NCI-H748 (cell line): ENCODE results near the gene NR3C1.

Experiments
- DNase-seq: peaks from one replicate; lab custom pipeline; 2025; ENCODE audit not compliant: unreplicated experiment; lab: John Stamatoyannopoulos, UW

The NR3C1 gene

DNA sequence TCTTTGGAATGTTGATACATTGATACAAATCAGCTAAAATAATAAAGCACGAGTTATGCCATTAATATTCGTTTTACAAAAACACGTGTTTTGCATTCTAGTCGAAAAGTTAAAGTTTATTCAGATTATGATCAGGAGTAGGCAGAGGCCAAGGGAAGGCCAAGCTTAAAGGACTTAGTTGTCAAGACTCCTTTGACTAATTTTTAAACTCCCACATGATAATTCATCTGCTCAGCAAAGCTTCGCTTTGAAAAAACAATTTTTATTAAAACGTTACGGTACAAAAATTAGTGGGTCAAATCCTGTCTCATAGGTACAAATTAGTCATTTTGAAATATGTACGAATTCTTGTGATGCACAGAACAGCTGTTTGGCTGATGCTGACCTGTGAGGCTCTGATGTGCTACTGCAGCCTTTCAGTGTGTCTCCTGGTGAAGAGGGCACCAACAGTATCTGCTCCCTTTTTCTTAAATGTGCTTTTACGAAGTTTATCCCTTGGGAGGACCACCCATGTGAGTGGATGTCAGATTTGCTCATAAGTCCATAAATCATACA lies 23.0 kb upstream of the NR3C1 start:
- DNase-seq = no peak

DNA sequence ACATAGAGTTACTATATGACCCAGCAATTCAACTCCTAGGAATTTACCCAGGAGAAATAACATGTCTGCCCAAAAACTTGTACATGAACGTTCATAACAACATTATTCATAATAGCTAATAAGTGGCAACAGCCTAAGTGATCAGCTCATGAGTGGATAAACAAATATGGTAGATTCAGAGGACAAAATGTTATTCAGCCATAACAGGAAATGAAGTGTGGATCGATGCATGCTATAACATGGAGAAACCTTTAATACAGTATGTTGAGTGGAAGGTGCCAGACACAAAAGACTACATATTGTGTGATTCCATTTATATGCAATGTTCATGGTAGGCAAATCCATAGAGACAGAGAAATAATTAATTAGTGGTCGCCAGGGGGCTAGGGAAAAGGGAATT lies 22.3 kb upstream of the NR3C1 start:
- DNase-seq = no peak

DNA sequence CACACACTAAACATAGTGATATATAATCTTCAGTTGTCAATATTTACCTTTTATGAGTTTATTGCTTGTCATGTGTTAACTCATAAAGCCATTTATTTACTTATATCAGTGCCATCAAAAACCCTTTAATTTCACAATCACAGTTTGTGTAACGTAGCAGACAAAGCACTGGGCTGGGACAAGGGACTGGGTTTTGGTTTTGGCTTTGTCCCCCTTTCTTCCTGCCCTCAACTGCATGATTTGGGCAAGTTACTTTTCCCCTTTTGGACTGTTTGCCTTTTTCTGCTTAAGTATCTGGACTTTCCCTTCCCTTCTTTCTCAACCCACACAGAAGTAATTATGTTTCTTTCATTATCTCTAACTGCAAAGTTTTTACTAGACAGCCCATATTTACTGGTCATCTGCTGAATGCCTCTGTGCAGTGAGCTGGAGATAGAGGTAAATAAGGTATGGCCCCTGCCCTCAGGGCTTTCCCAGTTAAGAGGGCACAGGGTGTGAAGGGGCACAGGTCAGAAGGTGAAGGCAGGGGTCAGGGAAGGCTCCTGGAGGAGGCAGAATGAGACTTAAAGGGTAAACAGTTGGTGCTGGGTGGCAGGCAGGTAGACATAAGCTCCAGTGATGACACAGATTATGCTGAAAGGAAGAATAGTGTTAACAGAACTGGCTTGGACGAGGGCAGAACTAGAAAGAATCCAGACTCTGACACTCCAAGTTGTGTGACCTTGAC lies 14.8 kb upstream of the NR3C1 start:
- DNase-seq = no peak

DNA sequence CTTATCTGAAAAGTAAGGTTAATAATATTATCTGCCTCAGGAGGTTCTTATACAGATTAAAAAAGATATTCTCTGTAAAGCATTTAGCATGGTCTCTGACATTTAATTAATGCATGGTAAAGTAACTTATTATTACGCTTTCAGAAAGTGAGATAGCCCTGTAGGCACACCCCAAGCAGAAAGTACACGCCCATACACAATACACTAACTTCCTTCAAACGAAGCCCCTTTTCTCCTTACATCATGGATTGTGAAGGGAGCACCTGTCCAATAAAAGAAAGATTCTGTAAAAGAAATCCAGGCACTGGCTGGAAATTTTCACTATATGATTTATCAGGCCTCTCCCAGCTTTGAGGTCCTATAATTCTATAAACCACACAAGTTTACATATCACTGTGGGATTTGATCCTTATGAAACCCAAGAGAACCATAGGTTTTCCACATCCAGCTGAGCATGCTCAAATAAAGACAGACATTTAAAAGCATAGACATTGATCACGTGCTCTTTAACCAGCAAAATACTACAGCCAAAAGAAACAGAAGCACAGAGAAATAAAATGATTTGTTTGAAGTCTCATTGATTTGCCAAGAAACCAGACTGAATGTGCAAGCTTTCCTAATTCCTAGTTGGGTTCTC lies 14.1 kb upstream of the NR3C1 start:
- DNase-seq = no peak

DNA sequence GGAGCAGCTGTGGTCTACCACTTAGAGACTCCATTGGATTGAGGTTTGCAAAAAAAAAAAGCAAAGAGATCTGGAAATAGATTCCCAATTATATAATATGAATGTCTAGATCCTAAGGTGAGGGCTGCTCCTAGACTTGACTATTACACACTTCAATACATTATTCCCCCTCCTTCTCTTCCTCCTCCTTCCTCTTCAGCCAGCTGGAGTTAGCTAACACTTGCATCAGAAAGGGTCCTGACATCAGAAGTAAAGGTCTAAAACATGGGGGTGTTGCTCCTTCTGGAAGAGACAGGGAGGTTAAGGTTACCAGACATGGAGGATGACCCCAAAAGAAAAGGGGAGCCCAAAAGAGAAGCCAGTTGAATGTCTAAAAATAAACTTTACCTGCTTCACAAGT lies 12.9 kb upstream of the NR3C1 start:
- no peak for DNase-seq

DNA sequence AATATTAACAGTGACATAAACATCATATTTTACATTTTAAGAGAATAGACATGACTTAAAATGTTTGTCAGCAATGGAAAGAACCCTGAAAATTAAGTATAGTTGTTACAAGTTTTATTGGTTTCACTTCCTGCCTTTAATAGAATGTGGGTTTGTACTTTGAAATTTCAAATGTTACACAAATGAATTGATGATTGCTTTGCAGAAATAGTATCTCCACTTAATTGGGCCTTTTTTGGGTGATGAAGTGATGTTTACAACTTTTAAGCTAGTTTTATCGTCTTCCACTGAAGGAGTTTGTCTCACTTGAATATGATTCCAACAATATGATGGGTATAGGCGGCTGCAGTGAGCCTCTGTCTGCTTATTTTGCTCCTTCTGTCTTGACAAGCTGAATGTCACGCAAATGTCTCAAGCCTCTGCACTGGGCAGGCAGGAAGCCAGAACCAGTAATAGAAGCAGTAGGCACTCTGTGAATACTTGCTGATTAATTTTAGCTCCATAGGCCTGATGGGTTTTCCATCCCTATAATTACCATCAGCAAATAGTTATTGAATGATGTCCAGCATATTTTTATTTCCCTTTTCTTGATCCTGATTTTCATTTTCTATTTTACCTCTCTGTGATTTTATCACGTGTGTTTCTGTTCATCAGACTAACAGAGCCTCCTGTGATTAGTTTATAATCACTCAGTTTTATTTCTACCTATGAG lies 10.6 kb upstream of the NR3C1 start:
- DNase-seq = no peak

DNA sequence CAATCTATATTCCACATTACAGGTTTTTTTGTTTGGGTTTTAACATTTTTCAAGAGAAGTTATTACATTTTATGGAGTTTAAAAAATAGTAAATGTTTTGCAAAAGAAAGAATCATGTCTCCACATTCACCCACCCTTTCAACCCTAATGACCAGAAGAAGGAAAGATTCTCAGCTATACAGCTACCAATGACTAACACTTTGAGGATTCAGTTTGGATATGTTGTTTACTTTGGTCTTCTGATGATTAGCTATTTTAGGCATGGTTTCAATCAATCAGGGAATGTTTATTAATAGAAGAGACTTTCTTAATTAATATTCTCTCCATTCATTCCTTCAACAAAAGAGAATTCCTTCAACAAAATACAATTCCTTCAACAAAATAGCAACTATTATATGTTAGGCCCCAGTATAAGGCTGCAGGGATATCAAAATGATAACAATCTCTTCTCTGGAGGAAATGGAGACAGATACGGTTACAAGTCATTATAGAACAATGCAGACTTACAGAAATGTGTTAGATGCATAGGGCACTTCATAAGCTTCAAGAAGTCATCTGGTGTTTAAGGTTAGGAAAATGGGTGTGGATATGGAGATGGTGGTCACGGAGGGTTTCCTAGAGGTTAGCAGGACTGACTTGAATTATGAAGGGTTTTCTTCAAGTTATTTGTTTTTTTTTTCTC lies 9.3 kb upstream of the NR3C1 start:
- no peak for DNase-seq

DNA sequence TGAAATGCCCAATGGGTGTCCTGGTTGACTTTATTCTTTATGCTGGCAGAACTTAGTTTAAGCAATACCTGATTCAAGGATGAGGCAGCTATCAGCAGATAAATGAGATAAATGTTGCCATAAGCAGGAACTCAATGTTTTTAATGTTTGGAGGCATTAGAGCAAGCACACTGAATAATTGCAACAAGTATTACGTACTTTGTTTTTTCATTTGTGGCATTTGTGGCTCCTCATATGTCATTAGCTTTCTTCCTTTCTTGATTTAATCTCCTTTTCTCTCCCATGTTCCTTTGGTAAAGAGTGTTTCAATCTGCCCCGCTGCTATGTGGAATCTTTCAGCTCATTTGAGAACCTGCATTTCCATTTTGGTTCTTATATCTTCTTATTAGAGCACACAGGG lies 6.4 kb upstream of the NR3C1 start:
- no peak for DNase-seq

DNA sequence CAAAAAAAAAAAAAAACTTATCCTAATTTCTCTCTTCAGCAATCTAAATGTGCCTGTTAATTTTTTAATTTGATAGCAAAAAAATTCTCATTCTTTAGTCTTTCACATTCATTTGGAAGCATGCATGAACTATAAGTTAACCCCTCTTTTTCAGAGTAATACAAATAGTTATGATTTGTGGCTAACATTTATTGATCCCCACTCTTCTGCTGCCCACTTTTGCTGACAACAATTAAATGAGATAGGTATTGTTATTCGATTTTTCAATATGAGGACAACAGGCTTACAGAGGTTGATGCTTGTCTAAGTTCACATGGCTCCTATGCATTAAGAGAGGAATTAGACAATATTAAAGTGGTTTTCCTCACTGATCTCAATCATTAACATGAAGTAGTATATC lies 2.9 kb upstream of the NR3C1 start:
- no peak for DNase-seq

DNA sequence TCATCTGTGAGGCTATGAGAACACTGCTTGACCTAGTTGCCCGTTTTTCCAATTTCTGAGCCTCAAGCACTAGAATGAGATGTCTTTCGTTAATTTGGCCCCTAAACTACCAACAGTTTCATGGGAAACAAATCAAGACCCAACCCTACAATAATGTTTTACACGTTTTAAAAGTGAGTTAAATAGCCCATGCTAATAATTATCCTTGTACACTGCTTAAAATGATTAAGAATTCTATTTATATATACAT lies 2.3 kb upstream of the NR3C1 start:
- no peak for DNase-seq

DNA sequence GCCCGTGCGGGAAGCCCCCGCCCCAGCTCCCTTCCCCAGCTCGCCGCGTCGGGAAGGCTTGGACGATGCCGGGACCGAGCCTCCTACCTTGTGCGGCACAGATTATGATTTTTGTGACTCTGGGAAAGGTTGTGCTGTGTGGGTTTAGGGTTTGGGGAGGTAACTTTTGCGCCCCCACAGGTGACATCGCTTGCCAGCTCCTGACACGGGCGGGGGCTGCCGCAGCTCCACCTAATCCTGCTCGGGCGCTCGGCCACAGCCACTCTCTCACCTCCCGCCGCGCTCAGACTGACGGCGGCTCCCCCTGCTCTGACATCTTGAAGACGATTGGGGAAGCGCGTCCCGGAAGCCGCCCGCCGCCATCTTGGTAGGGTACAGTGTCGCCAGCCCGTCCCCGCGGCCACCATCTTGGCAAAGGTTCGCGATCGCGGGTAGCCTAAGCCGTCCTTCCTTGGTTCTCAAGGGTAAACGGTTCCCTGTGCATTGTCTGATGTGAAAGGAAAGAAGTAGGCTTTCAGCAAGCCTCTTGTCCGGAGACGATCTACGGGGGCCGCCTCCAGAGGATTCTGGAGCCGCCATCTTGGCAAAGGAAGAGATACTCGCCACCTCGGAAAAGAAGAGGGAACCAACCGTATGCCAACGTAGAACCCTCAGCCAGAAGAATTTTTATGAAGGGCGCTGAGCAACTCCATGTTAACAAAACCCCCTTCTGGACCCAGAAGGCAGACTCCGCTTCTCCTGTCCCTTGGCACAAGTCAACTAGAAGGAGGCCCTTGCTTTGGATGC lies 1.8 kb upstream of the NR3C1 start:
- peak; percentile 83 for DNase-seq

DNA sequence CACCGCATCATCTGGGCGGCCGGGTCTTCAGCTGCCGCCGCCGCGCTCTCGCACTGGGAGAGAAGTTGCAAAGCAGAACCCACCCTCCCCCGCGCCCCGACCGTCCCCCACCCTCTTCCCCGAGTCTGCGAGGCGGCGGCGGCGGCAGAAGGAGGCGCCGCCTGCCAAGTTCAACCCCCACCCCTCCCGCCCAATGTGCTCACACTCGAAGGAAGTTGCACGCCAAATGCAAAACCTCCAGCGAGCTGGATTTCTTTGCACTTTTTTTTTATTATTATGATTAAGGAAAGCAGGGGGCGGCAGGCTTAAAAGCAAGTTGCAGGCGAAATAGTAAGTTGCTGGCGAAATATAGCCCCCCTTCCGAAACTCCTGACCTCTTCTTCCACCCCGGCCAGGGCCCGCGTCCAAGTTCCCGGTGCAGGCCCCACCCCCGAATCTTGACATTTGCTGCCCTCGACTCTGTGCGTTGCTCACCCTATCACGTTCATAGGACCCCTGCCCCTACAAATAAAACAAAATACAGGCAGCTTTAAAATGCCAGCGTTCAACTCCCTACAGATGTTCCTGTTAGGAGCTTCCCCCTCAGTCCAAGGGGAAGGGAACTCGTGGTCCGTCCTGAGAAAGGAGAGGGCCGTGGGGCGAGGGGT lies 1.1 kb upstream of the NR3C1 start:
- peak; percentile 69 for DNase-seq

DNA sequence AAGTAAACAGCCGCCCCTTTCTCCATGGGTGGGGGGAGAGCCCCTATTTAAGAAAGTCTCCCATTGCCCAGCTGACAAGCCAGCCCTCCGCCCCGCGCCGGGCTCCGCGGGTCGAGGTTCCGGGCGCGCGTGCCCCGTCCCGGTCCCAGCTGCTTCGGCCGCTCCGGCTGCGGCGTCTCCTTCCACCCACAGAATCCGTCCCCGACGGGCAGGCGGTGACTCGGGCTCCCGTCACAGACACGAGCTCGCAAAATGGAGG lies 223 bp downstream of the NR3C1 start:
- DNase-seq = no peak

DNA sequence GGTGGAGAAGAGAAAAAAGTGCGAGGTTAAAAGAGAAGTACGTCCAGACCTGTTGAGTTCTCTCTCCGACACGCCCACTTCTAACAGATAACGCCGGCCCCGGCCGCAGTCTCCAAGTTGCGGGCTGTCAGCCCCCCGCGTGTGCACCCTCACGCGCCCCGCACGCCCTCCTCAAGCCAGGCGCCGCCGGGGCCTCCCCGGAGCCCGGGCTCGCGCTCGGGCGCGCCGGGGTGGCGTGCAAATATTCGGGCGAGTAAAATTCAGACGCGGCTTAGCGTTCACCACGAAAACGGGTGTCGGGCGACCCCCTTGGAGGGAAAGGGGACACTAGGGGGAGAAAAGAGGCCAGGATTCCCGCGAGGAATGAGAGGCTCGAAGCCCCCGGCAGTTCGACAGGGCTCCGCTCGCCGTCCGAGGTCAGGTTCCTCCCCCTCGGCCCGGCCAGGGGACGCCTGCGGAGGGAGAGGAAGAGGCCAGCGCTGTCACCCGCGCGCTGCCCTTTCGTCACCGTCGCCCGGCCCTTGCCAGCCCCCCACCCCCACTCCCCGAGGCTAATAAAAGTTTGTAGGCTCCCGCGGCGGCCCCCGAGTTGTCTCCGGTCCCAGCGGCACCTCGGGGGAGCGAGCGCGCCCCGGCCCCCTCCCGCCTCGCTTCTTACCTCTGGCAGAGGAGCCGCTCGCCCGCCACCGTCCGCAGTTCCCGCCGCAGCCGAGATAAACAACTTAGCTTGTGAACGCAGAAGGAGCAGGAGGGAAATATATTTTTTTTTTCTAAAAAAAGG lies 743 bp downstream of the NR3C1 start:
- peak; percentile 53 for DNase-seq

DNA sequence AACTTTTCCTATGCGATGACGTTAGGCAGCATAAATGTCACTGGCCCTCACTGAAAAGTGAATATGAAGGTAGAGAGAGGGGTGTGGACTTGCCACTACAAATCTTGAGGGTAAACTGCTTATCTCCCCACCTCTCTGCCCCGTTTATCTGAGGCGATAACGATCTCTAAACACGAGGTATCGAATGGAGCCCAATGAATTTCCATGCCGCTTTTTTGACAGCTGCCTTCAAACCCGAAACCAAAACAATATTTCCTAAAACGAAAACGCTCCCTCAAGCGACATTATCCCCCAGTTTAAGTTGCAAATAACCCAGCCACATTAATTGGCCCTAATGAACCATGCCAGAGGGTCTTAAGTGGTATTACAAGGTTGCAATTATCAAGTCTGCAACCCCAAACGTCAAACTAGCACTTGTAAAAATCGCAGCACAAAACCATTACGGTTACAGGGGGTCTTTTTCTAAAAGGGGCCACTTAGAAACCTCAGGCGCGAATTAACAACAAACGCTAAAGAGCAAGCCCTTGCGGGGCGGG lies 1.4 kb downstream of the NR3C1 start:
- no peak for DNase-seq

DNA sequence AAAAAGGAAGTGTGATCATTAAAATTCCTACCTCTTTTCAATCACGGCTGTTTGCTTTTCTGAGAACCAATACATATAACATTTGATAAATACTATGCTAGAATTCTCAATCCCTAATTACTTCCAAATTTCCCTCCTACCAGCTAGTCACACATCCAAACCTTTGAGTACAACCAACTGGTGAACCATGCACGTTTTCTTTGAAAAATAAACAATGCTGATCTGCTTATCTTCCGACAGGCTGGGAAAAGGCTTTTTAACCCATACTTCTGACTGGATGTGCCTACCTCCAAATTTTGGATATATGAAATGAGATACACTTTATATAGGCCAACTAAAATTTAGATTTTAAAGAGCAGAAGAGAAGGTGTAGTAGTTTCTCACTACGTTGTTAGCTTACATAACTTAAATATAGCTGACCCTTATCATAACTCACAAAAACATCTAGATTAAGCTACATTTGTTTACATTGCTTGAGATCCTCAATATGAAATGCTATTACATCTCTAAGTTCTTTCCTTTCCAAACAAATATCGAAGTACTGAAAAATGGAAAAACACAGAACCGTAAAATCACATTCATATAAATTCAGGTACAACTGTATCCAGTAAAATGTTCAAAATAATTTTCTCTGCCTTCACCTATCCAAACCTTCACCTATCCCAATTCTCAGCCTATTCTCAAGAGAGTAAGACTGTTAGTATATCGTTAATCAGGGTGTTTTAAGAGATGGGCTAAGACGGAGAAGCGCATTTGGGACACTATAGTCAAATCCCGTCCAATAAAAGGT lies 2.1 kb downstream of the NR3C1 start:
- no peak for DNase-seq

DNA sequence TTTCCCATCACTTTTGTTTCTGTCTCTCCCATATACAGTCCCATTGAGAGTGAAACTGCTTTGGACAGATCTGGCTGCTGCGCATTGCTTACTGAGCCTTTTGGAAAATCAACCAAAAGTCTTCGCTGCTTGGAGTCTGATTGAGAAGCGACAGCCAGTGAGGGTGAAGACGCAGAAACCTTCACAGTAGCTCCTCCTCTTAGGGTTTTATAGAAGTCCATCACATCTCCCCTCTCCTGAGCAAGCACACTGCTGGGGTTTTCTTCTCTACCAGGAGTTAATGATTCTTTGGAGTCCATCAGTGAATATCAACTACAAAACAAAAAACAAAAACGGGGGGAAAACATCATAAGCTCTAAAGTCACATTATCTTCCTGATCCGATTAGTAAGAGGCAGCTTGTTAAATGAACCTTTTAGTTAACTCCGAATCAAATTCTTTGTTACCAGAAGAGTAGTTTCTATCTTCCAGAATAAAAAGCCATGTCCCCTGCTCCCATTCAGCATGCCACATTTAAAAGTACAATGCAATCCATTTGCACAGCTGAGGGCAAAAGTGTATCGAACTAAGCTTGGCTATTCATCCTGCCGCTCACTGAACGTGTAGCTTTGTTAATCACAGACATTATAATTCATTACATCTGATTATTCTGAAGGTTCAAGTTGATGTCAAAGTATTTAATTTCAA lies 2.8 kb downstream of the NR3C1 start:
- DNase-seq = peak; percentile 37
